Ishikawa (cell line): ENCODE results near the gene TCTN2.

Experiments
- CEBPB ChIP-seq: IDR thresholded peaks from 2 replicates; pipeline ENCODE4 v1.6.1; 2012
- EP300 ChIP-seq: IDR thresholded peaks from 2 replicates; pipeline ENCODE4 v1.6.1; 2012; ENCODE audit warnings: borderline replicate concordance
- FOXM1 ChIP-seq: IDR thresholded peaks from 2 replicates; pipeline ENCODE4 v1.6.1; 2012; ENCODE audit warnings: low read depth, borderline replicate concordance
- REST ChIP-seq: IDR thresholded peaks from 2 replicates; pipeline ENCODE4 v1.6.1; 2012; ENCODE audit warnings: low read depth, mild to moderate bottlenecking
- TCF12 ChIP-seq: IDR thresholded peaks from 2 replicates; pipeline ENCODE4 v1.6.1; 2012; ENCODE audit warnings: low read depth
- USF1 ChIP-seq: IDR thresholded peaks from 2 replicates; pipeline ENCODE4 v1.6.1; 2012
- YY1 ChIP-seq: IDR thresholded peaks from 2 replicates; pipeline ENCODE4 v1.6.1; 2012; ENCODE audit warnings: low read depth
- ZBTB7A ChIP-seq: IDR thresholded peaks from 2 replicates; pipeline ENCODE4 v1.6.1; 2012; ENCODE audit warnings: low read depth

DNA sequence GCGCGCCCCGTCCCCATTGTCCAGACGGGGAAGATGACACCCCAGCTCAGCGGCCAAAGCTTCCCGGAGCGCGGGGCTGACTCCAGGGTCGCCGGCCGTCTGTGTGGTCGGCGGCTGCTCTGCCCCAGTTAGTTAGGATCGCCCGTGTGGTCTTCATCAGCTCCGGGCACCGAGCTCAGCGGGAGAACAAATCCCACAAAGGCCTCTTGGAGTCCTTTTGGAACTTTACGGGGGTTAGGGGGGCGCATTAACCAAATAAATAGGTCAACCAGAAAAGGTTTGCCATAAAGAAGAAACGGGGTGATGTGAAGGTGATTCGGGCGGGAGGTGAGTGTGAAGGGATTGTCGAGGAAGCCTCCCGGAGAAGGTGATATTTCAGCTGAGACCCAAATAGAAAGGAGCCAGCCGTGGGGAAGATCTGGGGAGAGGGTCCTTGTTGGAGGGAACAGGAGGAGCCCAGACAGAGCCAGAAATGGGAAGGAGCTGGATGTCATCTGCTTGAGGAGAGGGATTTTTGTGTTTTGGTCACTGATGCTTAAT lies 41.9 kb downstream of the TCTN2 start:
- no peak for TF ChIP-seq ZBTB7A
- TF ChIP-seq EP300: no peak
- no peak for TF ChIP-seq TCF12
- TF ChIP-seq USF1: no peak
- TF ChIP-seq YY1: no peak; the same call in 1 of the 2 replicates
- TF ChIP-seq CEBPB: no peak
- TF ChIP-seq FOXM1: no peak
- TF ChIP-seq REST: no peak
